H9 (cell line): ENCODE measurements around the gene MEF2A. TPM values are rescaled to one million over a fixed set of nuclear protein-coding genes. Genes with fewer than 3 reads are reported as not detected.

Experiments
- DNase-seq: peaks from one replicate; pipeline ENCODE4 v3.0.0-alpha.2; 2017
- H2AFZ ChIP-seq: one replicate; pipeline ENCODE4 v1.6.1; 2013; ENCODE audit warnings: mild to moderate bottlenecking, low read length, control low read depth, moderate library complexity
- H2AK5ac ChIP-seq: 2 replicates; pipeline ENCODE4 v1.6.1; 2013; ENCODE audit warnings: low read length, control low read depth, mixed read lengths; ENCODE audit not compliant: insufficient read length
- H2BK120ac ChIP-seq: one replicate; pipeline ENCODE4 v1.6.1; 2013; ENCODE audit warnings: low read depth, mild to moderate bottlenecking, low read length, control low read depth, inconsistent platforms; ENCODE audit not compliant: poor library complexity, severe bottlenecking
- H2BK12ac ChIP-seq: 2 replicates; pipeline ENCODE4 v1.6.1; 2013; ENCODE audit warnings: low read length, control low read depth, mixed read lengths, low read depth; ENCODE audit not compliant: insufficient read length
- H2BK15ac ChIP-seq: 2 replicates; pipeline ENCODE4 v1.6.1; 2013; ENCODE audit warnings: low read depth, low read length, control low read depth
- H2BK20ac ChIP-seq: one replicate; pipeline ENCODE4 v1.6.1; 2013; ENCODE audit warnings: low read depth, mild to moderate bottlenecking, low read length, control low read depth, inconsistent platforms; ENCODE audit not compliant: poor library complexity, severe bottlenecking
- H2BK5ac ChIP-seq: 2 replicates; pipeline ENCODE4 v1.6.1; 2013; ENCODE audit warnings: low read length, control low read depth, mixed read lengths; ENCODE audit not compliant: insufficient read length
- H3K14ac ChIP-seq: 2 replicates; pipeline ENCODE4 v1.6.1; 2013; ENCODE audit warnings: low read length, control low read depth; ENCODE audit not compliant: insufficient read depth
- H3K18ac ChIP-seq: 2 replicates; pipeline ENCODE4 v1.6.1; 2013; ENCODE audit warnings: low read depth, mild to moderate bottlenecking, mixed read lengths, low read length, control low read depth; ENCODE audit not compliant: insufficient read length
- H3K23ac ChIP-seq: 2 replicates; pipeline ENCODE4 v1.6.1; 2013; ENCODE audit warnings: low read length, control low read depth, mixed read lengths, low read depth; ENCODE audit not compliant: insufficient read length
- H3K23me2 ChIP-seq: 2 replicates; pipeline ENCODE4 v1.6.1; 2013; ENCODE audit warnings: low read depth, mild to moderate bottlenecking, mixed read lengths, low read length, control low read depth; ENCODE audit not compliant: insufficient read length, poor library complexity, severe bottlenecking
- H3K27ac ChIP-seq: 2 replicates; pipeline ENCODE4 v1.5.1; 2013; ENCODE audit warnings: low read length, control low read depth, mixed read lengths, low read depth; ENCODE audit not compliant: insufficient read length
- H3K27me3 ChIP-seq: 2 replicates; pipeline ENCODE4 v1.6.1; 2013; ENCODE audit warnings: low read length, control low read depth, inconsistent platforms; ENCODE audit not compliant: insufficient read depth
- H3K4ac ChIP-seq: 2 replicates; pipeline ENCODE4 v1.6.1; 2013; ENCODE audit warnings: low read depth, mild to moderate bottlenecking, control low read depth, inconsistent platforms, low read length, moderate library complexity
- H3K4me1 ChIP-seq: 2 replicates; pipeline ENCODE4 v1.6.1; 2013; ENCODE audit warnings: low read length, control low read depth, inconsistent platforms; ENCODE audit not compliant: insufficient read depth
- H3K4me2 ChIP-seq: 2 replicates; pipeline ENCODE4 v1.6.1; 2013; ENCODE audit warnings: low read length, control low read depth, mixed read lengths; ENCODE audit not compliant: insufficient read length, insufficient read depth
- H3K56ac ChIP-seq: 2 replicates; pipeline ENCODE4 v1.6.1; 2013; ENCODE audit warnings: low read depth, mild to moderate bottlenecking, mixed read lengths, low read length, control low read depth; ENCODE audit not compliant: insufficient read length
- H3K79me1 ChIP-seq: 2 replicates; pipeline ENCODE4 v1.6.1; 2013; ENCODE audit warnings: low read depth, mild to moderate bottlenecking, moderate library complexity, low read length, control low read depth, inconsistent platforms; ENCODE audit not compliant: insufficient read depth, poor library complexity, severe bottlenecking
- H3K79me2 ChIP-seq: 2 replicates; pipeline ENCODE4 v1.6.1; 2013; ENCODE audit warnings: low read length, control low read depth, inconsistent platforms; ENCODE audit not compliant: insufficient read depth
- H3K9ac ChIP-seq: 2 replicates; pipeline ENCODE4 v1.6.1; 2013; ENCODE audit warnings: low read length, control low read depth, mixed read lengths; ENCODE audit not compliant: insufficient read length; ENCODE audit errors: extremely low read depth
- H3K9me3 ChIP-seq: one replicate; pipeline ENCODE4 v1.6.1; 2013; ENCODE audit warnings: low read depth, low read length, inconsistent platforms; ENCODE audit not compliant: control insufficient read depth
- H3T11ph ChIP-seq: one replicate; pipeline ENCODE4 v1.6.1; 2013; ENCODE audit warnings: mild to moderate bottlenecking, low read length, control low read depth, inconsistent platforms
- H4K20me1 ChIP-seq: one replicate; pipeline ENCODE4 v1.6.1; 2013; ENCODE audit not compliant: control insufficient read depth, insufficient read length, insufficient read depth
- H4K5ac ChIP-seq: 2 replicates; pipeline ENCODE4 v1.6.1; 2013; ENCODE audit warnings: low read depth, mild to moderate bottlenecking, mixed read lengths, low read length, control low read depth; ENCODE audit not compliant: insufficient read length
- H4K8ac ChIP-seq: replicated peaks from 2 replicates; pipeline ENCODE4 v1.6.1; 2013; ENCODE audit warnings: low read length, control low read depth, mixed read lengths, low read depth; ENCODE audit not compliant: insufficient read length
- H4K91ac ChIP-seq: 2 replicates; pipeline ENCODE4 v1.6.1; 2013; ENCODE audit warnings: low read depth, mild to moderate bottlenecking, moderate library complexity, mixed read lengths, low read length, control low read depth; ENCODE audit not compliant: insufficient read length
- H3K27ac Mint-ChIP-seq, 3 experiments: 2 replicates in 2 of 3; 3 replicates in 1 of 3; pipeline ENCODE4 v1.8.0; 2020 to 2021; ENCODE audit warnings: mixed read lengths in 3 of 3, mild to moderate bottlenecking in 1 of 3, moderate library complexity in 1 of 3
- H3K27me3 Mint-ChIP-seq: 2 replicates; pipeline ENCODE4 v1.8.0; 2021; ENCODE audit warnings: low read depth, mild to moderate bottlenecking, moderate library complexity, mixed read lengths
- H3K36me3 Mint-ChIP-seq, 3 experiments: 2 replicates in 2 of 3; 3 replicates in 1 of 3; pipeline ENCODE4 v1.8.0; 2020 to 2021; ENCODE audit warnings: low read depth in 3 of 3, mixed read lengths in 3 of 3; ENCODE audit not compliant: insufficient read depth in 1 of 3
- H3K4me1 Mint-ChIP-seq, 2 experiments: 2 replicates each; pipeline ENCODE4 v1.8.0; 2020; ENCODE audit warnings: mixed read lengths in 2 of 2
- H3K4me3 Mint-ChIP-seq, 2 experiments: 2 replicates in 1 of 2; 3 replicates in 1 of 2; pipeline ENCODE4 v1.8.0; 2020 to 2021; ENCODE audit warnings: mild to moderate bottlenecking in 2 of 2, mixed read lengths in 2 of 2, moderate library complexity in 1 of 2
- H3K9me3 Mint-ChIP-seq, 2 experiments: 2 replicates in 1 of 2; 3 replicates in 1 of 2; pipeline ENCODE4 v1.8.0; 2020; ENCODE audit warnings: mild to moderate bottlenecking in 2 of 2, mixed read lengths in 2 of 2, moderate library complexity in 1 of 2
- WGBS: extraction: QIAGEN DNeasy Blood & Tissue Kit; methylation state at CpG from one replicate; pipeline ENCODE4 v1.1.7; 2013; ENCODE audit warnings: missing lambda C conversion rate, low lambda C conversion rate, mixed read lengths; ENCODE audit not compliant: insufficient read length; ENCODE audit errors: extremely low coverage; 5-methylcytosine and 5-hydroxymethylcytosine counted together
- total RNA-seq: library from RNA; stranded (reverse); gene quantifications from 2 replicates; pipeline ENCODE4 v1.2.1, GENCODE V29; 2021
- TF ChIP-seq, protein P1 (sequence below): fragments of 200-600 bp; sonication (generic); conservative IDR thresholded peaks from 3 replicates; pipeline ENCODE4 v1.8.0; 2021; ENCODE audit warnings: antibody characterized with exemption, mild to moderate bottlenecking

MEF2A gene
- total RNA-seq, 1 experiment from 2014 or later, result 20.7 TPM

- TF ChIP-seq, protein P1, sequence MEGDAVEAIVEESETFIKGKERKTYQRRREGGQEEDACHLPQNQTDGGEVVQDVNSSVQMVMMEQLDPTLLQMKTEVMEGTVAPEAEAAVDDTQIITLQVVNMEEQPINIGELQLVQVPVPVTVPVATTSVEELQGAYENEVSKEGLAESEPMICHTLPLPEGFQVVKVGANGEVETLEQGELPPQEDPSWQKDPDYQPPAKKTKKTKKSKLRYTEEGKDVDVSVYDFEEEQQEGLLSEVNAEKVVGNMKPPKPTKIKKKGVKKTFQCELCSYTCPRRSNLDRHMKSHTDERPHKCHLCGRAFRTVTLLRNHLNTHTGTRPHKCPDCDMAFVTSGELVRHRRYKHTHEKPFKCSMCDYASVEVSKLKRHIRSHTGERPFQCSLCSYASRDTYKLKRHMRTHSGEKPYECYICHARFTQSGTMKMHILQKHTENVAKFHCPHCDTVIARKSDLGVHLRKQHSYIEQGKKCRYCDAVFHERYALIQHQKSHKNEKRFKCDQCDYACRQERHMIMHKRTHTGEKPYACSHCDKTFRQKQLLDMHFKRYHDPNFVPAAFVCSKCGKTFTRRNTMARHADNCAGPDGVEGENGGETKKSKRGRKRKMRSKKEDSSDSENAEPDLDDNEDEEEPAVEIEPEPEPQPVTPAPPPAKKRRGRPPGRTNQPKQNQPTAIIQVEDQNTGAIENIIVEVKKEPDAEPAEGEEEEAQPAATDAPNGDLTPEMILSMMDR, result no peak
Observed at GRCh38 chr15:99727330-99727729, 161.5 kb downstream of the MEF2A start.

More at GRCh38 chr15:99727330-99727729, 161.5 kb downstream of the MEF2A start:
- no peak overlapping the region for H2BK120ac ChIP-seq
- H4K20me1 ChIP-seq, result no peaks in the 10 kb centered on the region
- no peaks in the 10 kb centered on the region for H3K79me1 ChIP-seq
- H3K23ac ChIP-seq, result no peak overlapping the region
- no peak overlapping the region for H2BK12ac ChIP-seq
- no peak overlapping the region for H3K56ac ChIP-seq
- H2BK15ac ChIP-seq, result no peak overlapping the region
- no peak overlapping the region for H2BK20ac ChIP-seq
- no peak overlapping the region for H4K91ac ChIP-seq
- H3K27me3 Mint-ChIP-seq, result peaks cover 8% of the 10 kb centered on the region
- H3K4me1 ChIP-seq, result no peaks in the 10 kb centered on the region
- H3K4me1 Mint-ChIP-seq, result peaks cover 24 to 28% of the 10 kb centered on the region in 2 experiments
- no peak overlapping the region for H3K9ac ChIP-seq
- no peaks in the 10 kb centered on the region for H3K79me2 ChIP-seq
- no peak overlapping the region for H4K5ac ChIP-seq
- H3K27ac ChIP-seq, result no peak overlapping the region
- H3T11ph ChIP-seq, result no peak overlapping the region
- H3K27ac Mint-ChIP-seq, result no peak overlapping the region; a peak in 1 of 7 replicates
- no peak overlapping the region for H3K4ac ChIP-seq
- H3K4me2 ChIP-seq, result no peak overlapping the region
- H3K36me3 Mint-ChIP-seq, result peaks cover 19 to 39% (median 22%) of the 10 kb centered on the region in 3 experiments
- no peak overlapping the region for H3K14ac ChIP-seq
- WGBS, result no CpG with 5 or more reads among the region's 1 CpG
- peaks cover 8 to 11% of the 10 kb centered on the region in 2 experiments for H3K9me3 Mint-ChIP-seq
- peaks cover 7% of the 10 kb centered on the region for H3K23me2 ChIP-seq
- no peak overlapping the region for H3K4me3 Mint-ChIP-seq
- peaks cover 7% of the 10 kb centered on the region for H3K9me3 ChIP-seq
- no peak overlapping the region for H3K18ac ChIP-seq
- no peak overlapping the region for H2BK5ac ChIP-seq
- no peak overlapping the region for H4K8ac ChIP-seq
- no peak overlapping the region for H2AK5ac ChIP-seq
- no peak overlapping the region for H2AFZ ChIP-seq
- no peaks in the 10 kb centered on the region for H3K27me3 ChIP-seq
- DNase-seq, result no peak
